ENCODE data around the gene ISCA1. TPM values are rescaled to one million over a fixed set of nuclear protein-coding genes. Genes with fewer than 3 reads are reported as not detected.

Gene ISCA1
- total RNA-seq, 3 donors from 2014 or later = 37.1 to 43.4 (median 42.1) TPM

- ATAC-seq (no peak), DNase-seq (no peak)
- no peaks in the 10 kb centered on the region for H3K9me3 Mint-ChIP-seq
- H3K36me3 Mint-ChIP-seq (ENCODE audit: insufficient read depth) = peaks cover 43% of the 10 kb centered on the region
- H3K4me3 Mint-ChIP-seq = no peak overlapping the region
- H3K27me3 Mint-ChIP-seq (ENCODE audit: low read depth) = no peaks in the 10 kb centered on the region
- H3K4me1 Mint-ChIP-seq (ENCODE audit: low read depth) = peaks cover 24% of the 10 kb centered on the region
Observed at GRCh38 chr9:86274821-86275643, 7.3 kb downstream of the ISCA1 start.

GRCh38 chr9:86272221-86272620, 10.1 kb downstream of the ISCA1 start:
- no peak overlapping the region for H3K4me3 Mint-ChIP-seq
- ATAC-seq (no peak), DNase-seq (no peak)
- H3K36me3 Mint-ChIP-seq (ENCODE audit: insufficient read depth) = peaks cover 34% of the 10 kb centered on the region
- H3K27me3 Mint-ChIP-seq (ENCODE audit: low read depth) = no peaks in the 10 kb centered on the region
- no peaks in the 10 kb centered on the region for H3K9me3 Mint-ChIP-seq
- H3K4me1 Mint-ChIP-seq (ENCODE audit: low read depth) = peaks cover 4% of the 10 kb centered on the region

- Mint-ChIP-seq H3K4me3 (no peak overlapping the region), H3K4me1 (ENCODE audit: low read depth) (no peaks in the 10 kb centered on the region), H3K27me3 (ENCODE audit: low read depth) (no peaks in the 10 kb centered on the region), H3K9me3 (no peaks in the 10 kb centered on the region), H3K36me3 (ENCODE audit: insufficient read depth) (peaks cover 28% of the 10 kb centered on the region)
- ATAC-seq (no peak), DNase-seq (no peak)
Observed at GRCh38 chr9:86263876-86264275, 18.5 kb downstream of the ISCA1 start.

GRCh38 chr9:86262492-86262891, 19.8 kb downstream of the ISCA1 start:
- ATAC-seq = no peak
- H3K4me1 Mint-ChIP-seq (ENCODE audit: low read depth) = no peaks in the 10 kb centered on the region
- H3K4me3 Mint-ChIP-seq = no peak overlapping the region
- peaks cover 27% of the 10 kb centered on the region for H3K36me3 Mint-ChIP-seq (ENCODE audit: insufficient read depth)
- no peaks in the 10 kb centered on the region for H3K9me3 Mint-ChIP-seq
- no peak for DNase-seq
- H3K27me3 Mint-ChIP-seq (ENCODE audit: low read depth) = no peaks in the 10 kb centered on the region

GRCh38 chr9:86259557-86259956, 22.8 kb downstream of the ISCA1 start, which contains the start of gene C9orf153:
C9orf153 (minus strand) TSS chr9:86259657; CDS start chr9:86229603, 30,054 bp downstream.
- Mint-ChIP-seq H3K27me3 (ENCODE audit: low read depth) (no peaks in the 10 kb centered on the region), H3K9me3 (no peaks in the 10 kb centered on the region), H3K36me3 (ENCODE audit: insufficient read depth) (peaks cover 16% of the 10 kb centered on the region), H3K4me1 (ENCODE audit: low read depth) (no peaks in the 10 kb centered on the region), H3K4me3 (no peak within 1 kb of the TSS)
- DNase-seq (no peak), ATAC-seq (no peak)

GRCh38 chr9:86257391-86257790, 24.9 kb downstream of the ISCA1 start:
- Mint-ChIP-seq H3K4me1 (ENCODE audit: low read depth) (no peaks in the 10 kb centered on the region), H3K36me3 (ENCODE audit: insufficient read depth) (peaks cover 2% of the 10 kb centered on the region), H3K4me3 (no peak overlapping the region), H3K27me3 (ENCODE audit: low read depth) (no peaks in the 10 kb centered on the region), H3K9me3 (no peaks in the 10 kb centered on the region)
- ATAC-seq (no peak), DNase-seq (no peak)

- no peaks in the 10 kb centered on the region for H3K9me3 Mint-ChIP-seq
- no peak for ATAC-seq
- H3K4me1 Mint-ChIP-seq (ENCODE audit: low read depth) = no peaks in the 10 kb centered on the region
- peaks cover 1% of the 10 kb centered on the region for H3K36me3 Mint-ChIP-seq (ENCODE audit: insufficient read depth)
- H3K4me3 Mint-ChIP-seq = no peak overlapping the region
- DNase-seq = no peak
- no peaks in the 10 kb centered on the region for H3K27me3 Mint-ChIP-seq (ENCODE audit: low read depth)
Observed at GRCh38 chr9:86256653-86257052, 25.7 kb downstream of the ISCA1 start.

- no peaks in the 10 kb centered on the region for H3K4me1 Mint-ChIP-seq (ENCODE audit: low read depth)
- no peaks in the 10 kb centered on the region for H3K27me3 Mint-ChIP-seq (ENCODE audit: low read depth)
- no peak for ATAC-seq
- H3K9me3 Mint-ChIP-seq = no peaks in the 10 kb centered on the region
- H3K36me3 Mint-ChIP-seq (ENCODE audit: insufficient read depth) = no peaks in the 10 kb centered on the region
- no peak for DNase-seq
- no peak overlapping the region for H3K4me3 Mint-ChIP-seq
Observed at GRCh38 chr9:86253577-86253976, 28.8 kb downstream of the ISCA1 start.

GRCh38 chr9:86252870-86253269, 29.5 kb downstream of the ISCA1 start:
- peaks cover under 1% of the 10 kb centered on the region for H3K27me3 Mint-ChIP-seq (ENCODE audit: low read depth)
- no peaks in the 10 kb centered on the region for H3K36me3 Mint-ChIP-seq (ENCODE audit: insufficient read depth)
- ATAC-seq (no peak), DNase-seq (no peak)
- H3K9me3 Mint-ChIP-seq = no peaks in the 10 kb centered on the region
- H3K4me3 Mint-ChIP-seq = no peak overlapping the region
- no peaks in the 10 kb centered on the region for H3K4me1 Mint-ChIP-seq (ENCODE audit: low read depth)

GRCh38 chr9:86250123-86250522, 32.2 kb downstream of the ISCA1 start:
- H3K36me3 Mint-ChIP-seq (ENCODE audit: insufficient read depth) = no peaks in the 10 kb centered on the region
- no peaks in the 10 kb centered on the region for H3K9me3 Mint-ChIP-seq
- H3K27me3 Mint-ChIP-seq (ENCODE audit: low read depth) = peaks cover 9% of the 10 kb centered on the region
- ATAC-seq = no peak
- no peak for DNase-seq
- no peaks in the 10 kb centered on the region for H3K4me1 Mint-ChIP-seq (ENCODE audit: low read depth)
- no peak overlapping the region for H3K4me3 Mint-ChIP-seq

GRCh38 chr9:86248746-86249145, 33.6 kb downstream of the ISCA1 start:
- Mint-ChIP-seq H3K4me1 (ENCODE audit: low read depth) (no peaks in the 10 kb centered on the region), H3K27me3 (ENCODE audit: low read depth) (peaks cover 9% of the 10 kb centered on the region), H3K36me3 (ENCODE audit: insufficient read depth) (no peaks in the 10 kb centered on the region), H3K4me3 (no peak overlapping the region), H3K9me3 (no peaks in the 10 kb centered on the region)
- ATAC-seq = no peak
- no peak for DNase-seq

- Mint-ChIP-seq H3K27me3 (ENCODE audit: low read depth) (peaks cover 9% of the 10 kb centered on the region), H3K4me1 (ENCODE audit: low read depth) (no peaks in the 10 kb centered on the region), H3K9me3 (no peaks in the 10 kb centered on the region), H3K4me3 (no peak overlapping the region), H3K36me3 (ENCODE audit: insufficient read depth) (no peaks in the 10 kb centered on the region)
- DNase-seq (no peak), ATAC-seq (no peak)
Observed at GRCh38 chr9:86246752-86247161, 35.6 kb downstream of the ISCA1 start.

- peaks cover 4% of the 10 kb centered on the region for H3K27me3 Mint-ChIP-seq (ENCODE audit: low read depth)
- ATAC-seq = no peak
- no peaks in the 10 kb centered on the region for H3K4me1 Mint-ChIP-seq (ENCODE audit: low read depth)
- H3K36me3 Mint-ChIP-seq (ENCODE audit: insufficient read depth) = no peaks in the 10 kb centered on the region
- no peak for DNase-seq
- no peaks in the 10 kb centered on the region for H3K9me3 Mint-ChIP-seq
- H3K4me3 Mint-ChIP-seq = no peak overlapping the region
Observed at GRCh38 chr9:86242071-86242470, 40.3 kb downstream of the ISCA1 start.

- H3K9me3 Mint-ChIP-seq = no peaks in the 10 kb centered on the region
- no peaks in the 10 kb centered on the region for H3K36me3 Mint-ChIP-seq (ENCODE audit: insufficient read depth)
- H3K4me3 Mint-ChIP-seq = no peak overlapping the region
- no peak for DNase-seq
- no peaks in the 10 kb centered on the region for H3K27me3 Mint-ChIP-seq (ENCODE audit: low read depth)
- ATAC-seq = peak; percentile 43 to 48
- H3K4me1 Mint-ChIP-seq (ENCODE audit: low read depth) = no peaks in the 10 kb centered on the region
Observed at GRCh38 chr9:86241216-86241615, 41.1 kb downstream of the ISCA1 start.
